HFF-Myc (cell line): ENCODE results near the gene OR4D2.

ENCODE experiments used
- DNase-seq: peaks from one replicate; pipeline ENCODE4 v3.0.0-alpha.2; 2011; ENCODE audit warnings: low read depth; ENCODE audit errors: extremely low read depth
- H3K4me3 ChIP-seq: replicated peaks from 2 replicates; pipeline ENCODE4 v1.5.1; 2011; ENCODE audit warnings: low read depth, mild to moderate bottlenecking, control low read depth, low read length
- TF ChIP-seq, protein P1 (sequence below): IDR thresholded peaks from 2 replicates; pipeline ENCODE4 v1.5.1; 2012; ENCODE audit warnings: mild to moderate bottlenecking, low read depth, low read length, control low read depth; ENCODE audit errors: missing control alignments

Gene OR4D2

DNA sequence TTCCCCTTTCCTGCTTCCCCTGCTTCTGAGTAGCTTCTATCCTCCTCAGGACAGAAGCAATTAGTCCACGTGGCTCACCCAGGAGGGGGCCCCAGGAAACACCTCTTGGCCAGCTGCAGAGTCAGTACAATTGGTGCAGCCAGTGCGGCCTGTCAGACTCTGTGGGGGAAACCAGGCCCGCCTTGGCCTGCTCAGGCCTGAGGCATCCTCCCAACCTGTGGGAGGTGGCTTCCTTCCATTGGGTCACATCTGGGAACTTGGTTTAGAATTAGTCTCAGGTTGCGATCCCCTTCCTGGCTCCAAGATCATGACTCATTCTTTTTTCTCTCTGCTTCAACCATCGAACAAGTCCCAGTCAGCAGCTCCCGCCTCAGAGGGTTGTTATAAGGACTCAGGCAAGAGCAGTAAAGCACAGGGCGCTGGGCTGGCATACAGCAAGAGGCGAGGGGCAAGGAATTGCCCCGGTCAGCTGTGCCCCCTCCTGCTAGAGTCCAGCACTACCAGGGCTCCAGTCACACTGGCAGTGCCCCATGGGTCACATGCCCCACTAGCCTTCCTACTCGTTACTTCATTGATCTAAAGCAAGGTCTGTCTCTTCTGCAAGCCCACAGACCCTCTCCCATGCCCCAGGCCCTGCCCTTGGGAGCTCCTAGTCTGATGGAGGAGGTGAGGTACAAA lies 17.7 kb downstream of the OR4D2 start:
- peak; percentile 85 for DNase-seq
- no peak overlapping the region for H3K4me3 ChIP-seq
- TF ChIP-seq, protein P1, sequence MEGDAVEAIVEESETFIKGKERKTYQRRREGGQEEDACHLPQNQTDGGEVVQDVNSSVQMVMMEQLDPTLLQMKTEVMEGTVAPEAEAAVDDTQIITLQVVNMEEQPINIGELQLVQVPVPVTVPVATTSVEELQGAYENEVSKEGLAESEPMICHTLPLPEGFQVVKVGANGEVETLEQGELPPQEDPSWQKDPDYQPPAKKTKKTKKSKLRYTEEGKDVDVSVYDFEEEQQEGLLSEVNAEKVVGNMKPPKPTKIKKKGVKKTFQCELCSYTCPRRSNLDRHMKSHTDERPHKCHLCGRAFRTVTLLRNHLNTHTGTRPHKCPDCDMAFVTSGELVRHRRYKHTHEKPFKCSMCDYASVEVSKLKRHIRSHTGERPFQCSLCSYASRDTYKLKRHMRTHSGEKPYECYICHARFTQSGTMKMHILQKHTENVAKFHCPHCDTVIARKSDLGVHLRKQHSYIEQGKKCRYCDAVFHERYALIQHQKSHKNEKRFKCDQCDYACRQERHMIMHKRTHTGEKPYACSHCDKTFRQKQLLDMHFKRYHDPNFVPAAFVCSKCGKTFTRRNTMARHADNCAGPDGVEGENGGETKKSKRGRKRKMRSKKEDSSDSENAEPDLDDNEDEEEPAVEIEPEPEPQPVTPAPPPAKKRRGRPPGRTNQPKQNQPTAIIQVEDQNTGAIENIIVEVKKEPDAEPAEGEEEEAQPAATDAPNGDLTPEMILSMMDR: no peak

DNA sequence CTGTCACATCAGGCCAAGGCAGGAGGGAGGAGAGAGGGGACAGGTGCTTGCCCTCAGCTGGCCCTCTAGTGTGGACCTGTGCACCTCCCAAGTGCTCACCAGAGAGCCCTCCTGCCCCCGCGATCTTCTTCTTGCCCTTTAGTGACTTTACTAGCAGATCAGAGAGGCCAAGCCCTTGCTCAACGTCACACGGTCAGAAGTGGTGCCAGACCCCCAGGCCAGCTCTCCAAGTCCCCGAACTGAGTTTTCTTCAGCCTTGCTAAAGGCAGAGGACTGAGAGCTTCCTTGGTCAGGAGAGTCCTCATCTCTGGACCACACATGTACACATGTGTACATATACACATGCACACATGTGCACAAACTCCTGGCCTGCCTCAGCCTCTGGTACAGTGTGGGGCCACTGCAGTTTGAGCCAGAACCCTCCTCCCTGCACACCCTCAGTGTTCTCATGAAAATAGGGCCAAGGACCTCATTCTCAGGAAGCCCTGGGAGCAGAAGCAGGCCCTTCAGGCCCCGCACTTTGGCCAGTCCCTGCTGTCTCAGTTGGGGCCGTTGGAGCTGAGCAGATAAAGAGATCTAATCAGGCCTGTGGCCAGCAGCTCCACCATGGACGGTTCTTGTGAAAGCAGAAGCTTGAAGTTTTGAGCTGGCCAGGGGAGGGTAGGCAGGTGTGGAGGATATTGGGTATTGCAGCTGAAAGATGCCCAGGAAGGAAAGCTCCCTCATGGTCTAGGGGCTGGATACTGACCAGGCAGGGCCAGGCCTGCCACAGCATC lies 18.4 kb downstream of the OR4D2 start:
- no peak overlapping the region for H3K4me3 ChIP-seq
- no peak for DNase-seq
- TF ChIP-seq, protein P1: no peak

DNA sequence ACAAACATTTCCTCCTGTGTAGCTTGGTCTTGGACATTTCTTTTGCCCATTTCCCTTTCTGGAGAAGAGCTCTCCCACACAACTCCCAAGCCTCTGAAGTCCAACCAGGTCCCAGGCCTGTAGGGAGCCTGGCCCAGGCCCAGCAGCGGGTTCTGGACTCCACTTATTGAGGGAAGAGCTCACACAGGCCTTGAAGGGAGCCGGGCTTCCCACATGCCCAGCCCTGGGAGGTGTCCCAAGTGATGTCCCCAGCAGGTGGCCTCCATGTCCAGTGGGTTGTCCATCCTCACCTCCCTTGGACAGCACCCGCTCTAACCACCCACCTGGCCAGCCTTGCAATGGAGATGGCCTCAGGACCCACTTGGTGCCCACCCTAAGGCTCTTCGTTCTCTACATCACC lies 19.8 kb downstream of the OR4D2 start:
- TF ChIP-seq, protein P1: no peak
- no peak for DNase-seq
- no peak overlapping the region for H3K4me3 ChIP-seq

DNA sequence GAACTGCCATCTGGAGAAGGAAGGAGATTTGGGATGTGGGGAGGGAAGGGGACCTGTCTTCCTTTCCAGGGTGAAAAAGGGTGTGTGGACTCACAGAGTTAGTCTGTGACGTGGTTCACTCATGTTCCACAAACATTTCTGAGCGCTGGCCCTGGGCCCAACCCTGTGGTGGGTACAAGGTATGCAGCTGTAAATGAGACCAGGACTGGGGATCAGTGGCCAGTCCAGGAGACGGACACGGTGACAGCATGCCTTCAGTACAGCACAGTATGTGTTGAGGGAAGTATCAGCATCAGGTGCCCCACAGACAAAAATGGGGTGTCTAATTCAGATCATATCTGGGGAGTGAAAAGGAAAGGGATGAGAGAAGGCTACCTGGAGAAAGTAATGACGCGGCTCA lies 20.3 kb downstream of the OR4D2 start:
- no peak for DNase-seq
- H3K4me3 ChIP-seq: no peak overlapping the region
- TF ChIP-seq, protein P1: no peak

DNA sequence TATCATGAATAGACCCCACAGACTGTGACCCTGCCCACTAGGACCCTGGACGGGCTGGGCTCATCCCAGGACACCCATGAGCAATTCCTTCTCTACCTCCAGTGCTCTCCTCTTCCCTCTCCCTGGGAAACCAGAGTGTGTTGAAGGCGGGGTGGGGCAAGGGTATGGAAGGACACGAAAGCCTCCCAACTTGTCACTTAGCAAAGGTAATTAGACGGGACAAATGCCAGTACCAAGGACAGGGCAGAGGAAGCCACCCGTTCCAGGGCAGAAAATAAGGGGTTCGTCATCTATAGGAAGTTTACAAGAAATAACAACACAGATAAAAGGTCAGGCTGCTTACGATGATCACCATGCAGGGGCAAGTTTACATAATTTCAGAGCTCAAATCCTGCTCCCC lies 20.9 kb downstream of the OR4D2 start:
- TF ChIP-seq, protein P1: no peak
- H3K4me3 ChIP-seq: no peak overlapping the region
- no peak for DNase-seq

DNA sequence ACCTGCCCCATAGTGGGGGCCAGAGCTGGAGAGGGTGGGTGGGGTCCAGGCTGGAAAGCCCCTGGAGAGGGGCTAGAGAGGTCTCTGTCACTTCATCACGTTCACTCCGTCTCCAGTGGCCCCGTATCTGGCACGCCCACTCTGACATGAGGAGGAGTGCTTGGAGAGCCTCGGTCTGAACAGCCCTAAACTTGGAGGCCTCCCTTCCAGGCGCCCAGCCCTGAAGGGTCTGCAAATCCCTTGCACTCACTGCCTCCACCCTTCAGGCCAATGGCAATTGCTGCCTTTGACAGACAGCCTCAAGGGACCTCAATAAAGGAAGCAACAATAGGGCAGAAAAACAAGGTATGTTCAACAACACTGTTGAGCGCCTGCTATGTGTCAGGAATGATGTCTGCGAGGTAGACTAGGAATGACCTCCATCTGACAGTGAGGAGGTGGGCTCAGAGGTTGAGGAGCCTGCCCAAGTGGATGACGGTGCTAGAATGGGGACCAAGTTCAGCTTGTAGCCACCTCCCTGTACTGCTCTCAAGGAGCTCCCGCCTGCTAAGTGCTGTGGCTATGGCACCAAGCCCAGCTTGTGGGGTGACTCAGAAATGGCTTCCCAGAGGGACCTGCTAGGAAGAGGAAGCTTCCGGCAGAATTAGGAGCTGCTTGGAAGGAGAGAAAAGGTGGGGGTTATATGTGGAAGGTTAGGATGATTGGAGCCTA lies 22.8 kb downstream of the OR4D2 start:
- DNase-seq: peak; percentile 75
- no peak overlapping the region for H3K4me3 ChIP-seq
- TF ChIP-seq, protein P1: no peak
